ENCODE results near the gene ZNF277. TPM values are rescaled to one million over a fixed set of nuclear protein-coding genes. Genes with fewer than 3 reads are reported as not detected.
"Not testable (repeated sequence)": the region's sequence is repeated elsewhere in the genome, so short reads cannot be mapped to it uniquely, and the experiment has no call there.

The ZNF277 gene
- total and polyA plus RNA-seq, 3 experiments from 2014 or later, result 13.5 to 20.6 (median 14.7) TPM

- CTCF ChIA-PET, result no interaction called here
- Histone ChIP-seq H3K27ac (ENCODE audit: low read depth, low read length) (no peak overlapping the region), H3K27me3 (ENCODE audit: insufficient read depth, low read length, poor library complexity, severe bottlenecking) (no peaks in the 10 kb centered on the region), H3K36me3 (ENCODE audit: insufficient read depth, low read length) (no peaks in the 10 kb centered on the region), H3K9me3 (ENCODE audit: low read length) (no peaks in the 10 kb centered on the region), H3K4me3 (ENCODE audit: low read length) (no peak overlapping the region), H3K4me1 (ENCODE audit: insufficient read depth, low read length) (no peaks in the 10 kb centered on the region)
- POLR2A ChIA-PET, result no interaction called here
- H3K36me3 Mint-ChIP-seq, result peaks cover 6 to 64% (median 13%) of the 10 kb centered on the region in 3 donors
- H3K4me3 Mint-ChIP-seq, result no peak overlapping the region
- peaks cover 0 to 11% (median 5%) of the 10 kb centered on the region in 5 donors for H3K9me3 Mint-ChIP-seq
- no peak for DNase-seq
- no peak overlapping the region for H3K27ac Mint-ChIP-seq
- peaks cover 0 to 2% of the 10 kb centered on the region in 2 donors for H3K27me3 Mint-ChIP-seq
- H3K4me1 Mint-ChIP-seq, result peaks cover 12 to 26% (median 21%) of the 10 kb centered on the region in 3 donors
These were observed 30.1 kb downstream of the ZNF277 start for GRCh38 chr7:112236597-112236996.

DNA sequence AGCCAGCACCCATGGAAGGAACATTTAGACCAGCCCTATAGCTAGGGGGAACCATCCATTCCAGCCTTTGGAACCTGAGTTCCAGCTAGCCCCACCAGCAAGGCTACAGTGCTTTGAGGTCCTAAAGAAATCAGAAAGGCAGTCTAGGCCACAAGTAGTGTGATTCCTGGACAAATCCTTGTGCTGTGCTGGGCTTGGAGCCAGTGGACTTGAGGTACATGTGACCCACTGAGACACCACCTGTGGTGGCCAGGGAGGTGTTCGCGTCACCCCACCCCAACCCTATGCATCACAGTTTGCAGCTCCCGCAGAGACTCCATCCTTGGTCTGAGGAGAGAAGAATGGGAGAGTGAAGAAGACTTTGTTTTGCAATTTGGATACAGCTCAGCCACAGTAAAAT lies 31.8 kb downstream of the ZNF277 start:
- peaks cover 6 to 15% (median 10%) of the 10 kb centered on the region in 3 donors for H3K4me1 Mint-ChIP-seq
- POLR2A ChIA-PET, result no interaction called here
- peaks cover 6 to 59% (median 12%) of the 10 kb centered on the region in 3 donors for H3K36me3 Mint-ChIP-seq
- Histone ChIP-seq H3K4me3 (ENCODE audit: low read length) (no peak overlapping the region), H3K36me3 (ENCODE audit: insufficient read depth, low read length) (no peaks in the 10 kb centered on the region), H3K4me1 (ENCODE audit: insufficient read depth, low read length) (no peaks in the 10 kb centered on the region), H3K27ac (ENCODE audit: low read depth, low read length) (no peak overlapping the region), H3K9me3 (ENCODE audit: low read length) (no peaks in the 10 kb centered on the region), H3K27me3 (ENCODE audit: insufficient read depth, low read length, poor library complexity, severe bottlenecking) (no peaks in the 10 kb centered on the region)
- H3K27me3 Mint-ChIP-seq, result peaks cover 0 to under 1% of the 10 kb centered on the region in 2 donors
- DNase-seq, result no peak
- no peak overlapping the region for H3K27ac Mint-ChIP-seq
- H3K9me3 Mint-ChIP-seq, result peaks cover 0 to 11% (median 6%) of the 10 kb centered on the region in 5 donors
- H3K4me3 Mint-ChIP-seq, result no peak overlapping the region
- CTCF ChIA-PET, result no interaction called here

GRCh38 chr7:112238852-112239610 lies 32.5 kb downstream of the ZNF277 start:
- Mint-ChIP-seq H3K4me1 (peaks cover 5 to 12% (median 8%) of the 10 kb centered on the region in 3 donors), H3K36me3 (peaks cover 6 to 55% (median 12%) of the 10 kb centered on the region in 3 donors), H3K9me3 (peaks cover 0 to 11% (median 6%) of the 10 kb centered on the region in 5 donors), H3K4me3 (no peak overlapping the region), H3K27ac (peak overlapping the region in 1 of 8 donors; percentile 40), H3K27me3 (no peaks in the 10 kb centered on the region)
- H3K4me3 ChIP-seq (ENCODE audit: low read length), result no peak overlapping the region
- no peaks in the 10 kb centered on the region for H3K36me3 ChIP-seq (ENCODE audit: insufficient read depth, low read length)
- no peaks in the 10 kb centered on the region for H3K9me3 ChIP-seq (ENCODE audit: low read length)
- no peaks in the 10 kb centered on the region for H3K27me3 ChIP-seq (ENCODE audit: insufficient read depth, low read length, poor library complexity, severe bottlenecking)
- H3K4me1 ChIP-seq (ENCODE audit: insufficient read depth, low read length), result no peaks in the 10 kb centered on the region
- CTCF ChIA-PET, result no interaction called here
- no peak overlapping the region for H3K27ac ChIP-seq (ENCODE audit: low read depth, low read length)
- POLR2A ChIA-PET, result no interaction called here
- DNase-seq, result no peak

GRCh38 chr7:112248598-112248997 lies 42.1 kb downstream of the ZNF277 start:
- H3K27me3 Mint-ChIP-seq, result no peaks in the 10 kb centered on the region
- no peak overlapping the region for H3K27ac Mint-ChIP-seq

DNA sequence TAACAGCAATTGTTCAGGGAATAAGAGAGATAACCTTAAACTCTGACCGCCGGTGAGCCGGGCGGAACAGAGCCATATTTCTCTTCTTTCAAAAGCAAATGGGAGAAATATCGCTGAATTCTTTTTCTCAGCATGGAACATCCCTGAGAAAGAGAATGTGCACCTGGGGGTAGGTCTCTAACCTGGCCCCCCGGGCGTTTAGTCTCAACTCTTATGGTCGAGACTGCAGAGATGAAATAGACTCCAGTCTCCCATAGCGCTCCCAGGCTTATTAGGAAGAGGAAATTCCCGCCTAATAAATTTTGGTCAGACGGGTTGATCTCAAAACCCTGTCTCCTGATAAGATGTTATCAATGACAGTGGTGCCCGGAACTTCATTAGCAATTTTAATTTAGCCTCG lies 43.5 kb downstream of the ZNF277 start:
- DNase-seq; H3K9me3 ChIP-seq (ENCODE audit: low read length); H3K36me3 ChIP-seq (ENCODE audit: insufficient read depth, low read length); POLR2A ChIA-PET; H3K4me3 ChIP-seq (ENCODE audit: low read length); H3K4me3 Mint-ChIP-seq; H3K27me3 Mint-ChIP-seq; H3K27ac Mint-ChIP-seq; H3K27ac ChIP-seq (ENCODE audit: low read depth, low read length); CTCF ChIA-PET; H3K27me3 ChIP-seq (ENCODE audit: insufficient read depth, low read length, poor library complexity, severe bottlenecking); H3K36me3 Mint-ChIP-seq; H3K4me1 ChIP-seq (ENCODE audit: insufficient read depth, low read length); H3K9me3 Mint-ChIP-seq: not testable (repeated sequence)
- peaks cover 30 to 48% (median 48%) of the 10 kb centered on the region in 3 donors for H3K4me1 Mint-ChIP-seq

More at GRCh38 chr7:112248598-112248997, 42.1 kb downstream of the ZNF277 start:
- POLR2A ChIA-PET, result no interaction called here
- Histone ChIP-seq H3K9me3 (ENCODE audit: low read length) (no peaks in the 10 kb centered on the region), H3K27ac (ENCODE audit: low read depth, low read length) (no peak overlapping the region), H3K36me3 (ENCODE audit: insufficient read depth, low read length) (no peaks in the 10 kb centered on the region), H3K4me3 (ENCODE audit: low read length) (no peak overlapping the region), H3K27me3 (ENCODE audit: insufficient read depth, low read length, poor library complexity, severe bottlenecking) (no peaks in the 10 kb centered on the region), H3K4me1 (ENCODE audit: insufficient read depth, low read length) (no peaks in the 10 kb centered on the region)
- Mint-ChIP-seq H3K9me3 (no peaks in the 10 kb centered on the region), H3K36me3 (peaks cover 0 to 8% (median 5%) of the 10 kb centered on the region in 3 donors), H3K4me1 (peaks cover 22 to 35% (median 35%) of the 10 kb centered on the region in 3 donors), H3K4me3 (no peak overlapping the region)
- DNase-seq, result no peak
- CTCF ChIA-PET, result no interaction called here

- Mint-ChIP-seq H3K4me3 (no peak overlapping the region), H3K27ac (no peak overlapping the region), H3K36me3 (peaks cover 0 to 2% (median 0%) of the 10 kb centered on the region in 3 donors), H3K27me3 (no peaks in the 10 kb centered on the region), H3K9me3 (no peaks in the 10 kb centered on the region), H3K4me1 (peaks cover 38 to 52% (median 50%) of the 10 kb centered on the region in 3 donors)
- H3K4me1 ChIP-seq (ENCODE audit: insufficient read depth, low read length), result no peaks in the 10 kb centered on the region
- H3K27ac ChIP-seq (ENCODE audit: low read depth, low read length), result no peak overlapping the region
- CTCF ChIA-PET, result no interaction called here
- H3K4me3 ChIP-seq (ENCODE audit: low read length), result no peak overlapping the region
- no peaks in the 10 kb centered on the region for H3K36me3 ChIP-seq (ENCODE audit: insufficient read depth, low read length)
- DNase-seq, result no peak
- H3K27me3 ChIP-seq (ENCODE audit: insufficient read depth, low read length, poor library complexity, severe bottlenecking), result no peaks in the 10 kb centered on the region
- H3K9me3 ChIP-seq (ENCODE audit: low read length), result no peaks in the 10 kb centered on the region
- POLR2A ChIA-PET, result no interaction called here
These were observed 45.6 kb downstream of the ZNF277 start for GRCh38 chr7:112252141-112252540.

DNA sequence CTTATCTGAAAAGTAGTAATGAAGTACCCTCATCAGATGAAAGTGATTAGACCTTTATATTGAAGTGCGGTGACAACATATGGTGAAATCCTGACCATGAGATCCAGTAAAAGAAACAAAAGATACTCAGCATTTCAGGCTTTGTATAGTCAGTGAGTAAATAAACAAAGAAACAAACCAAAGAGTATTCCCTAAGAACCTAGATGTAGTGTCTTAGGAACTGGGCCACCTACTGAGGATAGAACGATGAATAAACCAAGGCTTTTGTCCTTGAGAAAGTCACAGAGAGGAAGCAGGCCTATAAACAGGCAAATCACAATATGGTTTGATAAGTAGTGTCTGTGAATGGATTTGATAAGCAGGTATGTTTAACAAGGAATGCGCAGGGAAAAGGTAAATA lies 46.2 kb downstream of the ZNF277 start:
- ChIA-PET POLR2A (no interaction called here), CTCF (no interaction called here)
- H3K9me3 Mint-ChIP-seq, result no peaks in the 10 kb centered on the region
- no peaks in the 10 kb centered on the region for H3K27me3 Mint-ChIP-seq
- H3K27ac ChIP-seq (ENCODE audit: low read depth, low read length), result no peak overlapping the region
- no peaks in the 10 kb centered on the region for H3K9me3 ChIP-seq (ENCODE audit: low read length)
- no peaks in the 10 kb centered on the region for H3K4me1 ChIP-seq (ENCODE audit: insufficient read depth, low read length)
- peaks cover 38 to 54% (median 53%) of the 10 kb centered on the region in 3 donors for H3K4me1 Mint-ChIP-seq
- H3K36me3 Mint-ChIP-seq, result peaks cover 0 to 2% (median 0%) of the 10 kb centered on the region in 3 donors
- H3K27ac Mint-ChIP-seq, result no peak overlapping the region
- H3K36me3 ChIP-seq (ENCODE audit: insufficient read depth, low read length), result no peaks in the 10 kb centered on the region
- H3K4me3 ChIP-seq (ENCODE audit: low read length), result no peak overlapping the region
- no peak overlapping the region for H3K4me3 Mint-ChIP-seq
- DNase-seq, result no peak
- no peaks in the 10 kb centered on the region for H3K27me3 ChIP-seq (ENCODE audit: insufficient read depth, low read length, poor library complexity, severe bottlenecking)

GRCh38 chr7:112254156-112254555 lies 47.7 kb downstream of the ZNF277 start:
- CTCF ChIA-PET, result no interaction called here
- Mint-ChIP-seq H3K9me3 (no peaks in the 10 kb centered on the region), H3K27ac (no peak overlapping the region), H3K4me3 (no peak overlapping the region), H3K27me3 (no peaks in the 10 kb centered on the region), H3K4me1 (peaks cover 38 to 56% (median 53%) of the 10 kb centered on the region in 3 donors), H3K36me3 (peaks cover 0 to 2% (median 0%) of the 10 kb centered on the region in 3 donors)
- no peaks in the 10 kb centered on the region for H3K27me3 ChIP-seq (ENCODE audit: insufficient read depth, low read length, poor library complexity, severe bottlenecking)
- no peaks in the 10 kb centered on the region for H3K36me3 ChIP-seq (ENCODE audit: insufficient read depth, low read length)
- H3K4me1 ChIP-seq (ENCODE audit: insufficient read depth, low read length), result no peaks in the 10 kb centered on the region
- H3K4me3 ChIP-seq (ENCODE audit: low read length), result no peak overlapping the region
- H3K27ac ChIP-seq (ENCODE audit: low read depth, low read length), result no peak overlapping the region
- no peak for DNase-seq
- H3K9me3 ChIP-seq (ENCODE audit: low read length), result no peaks in the 10 kb centered on the region
- POLR2A ChIA-PET, result no interaction called here

Measured in CD8-positive, alpha-beta memory T cell (primary cell).